Activated CD4-positive, alpha-beta T cell treated with anti-CD3 and anti-CD28 coated beads for 4 hours (primary cell): ENCODE measurements around the gene SLBP.

Experiments
- DNase-seq, 2 donors: peaks; one replicate each; pipeline ENCODE4 v3.0.0-alpha.2; 2020

SLBP gene

DNA sequence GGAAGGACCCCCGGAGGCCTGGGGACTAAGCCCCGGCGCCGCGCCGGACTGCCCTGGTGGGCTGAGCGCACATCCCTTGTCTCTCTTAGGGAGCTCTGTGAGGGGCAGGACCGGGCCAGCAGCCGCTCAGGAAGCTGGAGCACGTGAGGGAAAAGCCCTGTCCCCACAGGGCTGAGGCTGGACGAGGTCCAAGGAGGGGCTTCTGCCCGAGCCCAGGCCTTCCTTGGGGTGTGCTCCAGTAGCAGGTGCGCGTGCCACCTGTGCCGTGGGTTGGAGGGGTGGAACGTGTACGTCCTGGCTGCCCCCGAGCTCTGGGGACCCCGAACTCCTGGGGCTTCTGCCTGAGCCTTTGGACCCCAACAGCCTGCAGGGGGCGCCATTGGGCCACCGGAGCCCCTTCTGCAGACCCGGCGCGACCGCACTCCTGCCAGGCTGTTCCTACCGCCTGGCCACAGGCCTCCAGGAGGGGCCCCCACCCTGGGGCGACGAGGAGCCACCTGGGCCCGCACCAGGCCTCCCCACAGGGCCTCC, 36.4 kb upstream of the SLBP start:
- peak; percentile 70 to 77 for DNase-seq

DNA sequence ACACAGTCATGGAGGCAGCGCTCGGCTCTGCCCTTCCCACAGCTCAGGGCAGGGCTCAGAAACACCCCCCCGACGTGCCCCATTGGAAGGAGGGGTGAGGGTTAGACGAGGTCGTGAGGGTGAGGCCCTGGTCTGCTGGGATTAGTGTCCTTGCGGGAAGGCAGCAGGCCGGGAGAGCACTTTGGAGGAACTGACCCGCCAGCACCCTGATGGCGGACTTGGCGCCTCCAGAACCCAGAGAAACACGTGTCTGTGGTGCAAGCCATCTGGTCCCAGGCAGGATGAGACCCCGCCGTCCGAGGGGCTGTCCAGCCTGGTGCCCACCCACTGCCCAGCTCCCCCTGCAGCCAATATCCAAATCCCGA, 35.5 kb upstream of the SLBP start:
- DNase-seq: no peak

DNA sequence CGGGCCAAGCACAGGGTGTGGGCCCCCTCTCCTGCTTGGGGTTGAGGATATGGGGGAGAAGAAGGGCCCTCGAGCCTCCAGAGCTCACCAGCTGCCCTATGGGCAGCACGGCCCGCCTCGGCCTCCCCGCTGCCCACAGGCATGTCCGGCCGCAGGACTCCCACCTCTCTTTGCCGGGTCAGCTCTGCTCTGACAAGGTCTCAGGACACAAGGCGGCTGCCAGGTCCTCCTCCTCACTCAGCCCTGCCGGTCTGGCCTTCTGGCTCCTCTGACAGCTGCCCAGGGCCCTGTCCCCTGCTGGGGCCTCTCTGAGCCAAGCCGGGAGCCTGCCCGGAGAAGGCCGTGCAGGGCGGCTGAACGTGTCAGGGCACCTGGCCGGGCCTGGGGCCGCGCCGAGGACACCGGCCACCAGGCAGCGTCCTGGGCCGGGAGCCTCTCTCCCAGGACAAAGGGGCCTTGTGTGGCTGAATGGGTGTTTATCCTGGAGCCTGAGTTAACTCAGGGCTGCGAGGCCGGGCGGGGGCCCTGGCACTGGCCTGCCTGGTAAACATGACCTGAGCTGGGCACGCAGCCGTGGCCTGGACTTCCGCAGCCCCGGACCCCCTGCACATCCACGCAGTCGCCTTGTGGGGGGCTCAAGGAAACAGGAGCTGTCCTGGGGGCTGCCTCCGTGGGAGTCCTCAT, 34.9 kb upstream of the SLBP start:
- DNase-seq: no peak

DNA sequence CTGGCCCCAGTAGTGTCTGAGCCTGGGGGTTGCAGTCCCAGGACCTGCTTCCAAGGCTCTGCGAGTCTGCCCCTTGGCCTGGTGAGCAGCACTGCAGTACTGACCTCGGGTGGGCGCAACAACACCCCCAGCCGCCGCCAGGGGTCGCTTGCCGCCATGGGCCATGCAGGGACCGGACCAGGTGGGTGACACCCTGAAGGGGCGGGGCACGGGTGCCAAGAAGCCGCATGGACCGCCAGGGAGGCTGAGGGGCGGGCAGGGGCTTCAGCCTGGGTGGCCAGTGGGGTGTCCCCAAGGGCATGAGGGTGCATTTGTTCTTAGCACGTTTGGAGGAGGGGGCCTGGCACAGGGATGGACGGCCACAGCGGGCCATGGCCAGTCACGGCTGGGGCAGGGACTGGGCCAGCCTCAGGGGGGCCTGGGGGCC, 34.2 kb upstream of the SLBP start:
- DNase-seq: peak; percentile 70 to 72

DNA sequence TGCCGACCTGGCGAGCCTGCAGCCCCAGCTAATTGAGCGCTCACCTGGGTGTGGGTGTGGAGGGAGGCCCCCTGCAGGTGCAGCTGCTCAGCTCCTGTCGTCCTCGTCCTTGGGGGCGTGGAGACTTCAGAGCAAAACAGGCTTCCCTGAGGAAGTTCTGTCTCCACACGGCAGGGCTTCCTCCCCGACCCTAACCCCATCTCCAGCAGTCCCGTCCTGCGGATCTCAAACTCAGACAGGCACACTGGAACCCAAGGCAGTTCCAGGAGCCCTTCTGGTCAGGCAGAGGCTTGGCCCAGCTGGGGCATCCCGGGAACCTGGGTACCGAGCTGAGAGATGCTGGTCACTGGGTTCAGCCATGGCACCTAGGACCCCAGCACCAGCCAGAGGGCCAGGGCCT, 33.6 kb upstream of the SLBP start:
- no peak for DNase-seq

DNA sequence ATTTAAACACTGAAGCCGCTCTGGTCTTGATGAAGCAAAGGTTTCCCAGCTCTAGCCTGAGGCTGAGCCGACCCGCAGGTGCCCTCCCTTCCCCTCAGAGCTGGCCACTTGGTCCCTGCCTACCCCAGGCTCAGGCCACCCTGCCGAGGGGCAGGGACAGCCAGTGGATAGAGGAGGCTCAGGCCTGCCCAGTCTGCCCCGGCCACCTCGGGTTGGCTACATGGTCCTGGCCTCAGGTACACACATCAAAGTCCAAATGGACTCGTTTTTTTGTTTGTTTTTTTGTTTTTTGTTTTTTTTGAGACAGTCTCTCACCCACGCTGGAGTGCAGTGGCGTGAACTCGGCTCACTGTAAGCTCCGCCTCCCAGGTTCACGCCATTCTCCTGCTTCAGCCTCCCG, 33.0 kb upstream of the SLBP start:
- no peak for DNase-seq

DNA sequence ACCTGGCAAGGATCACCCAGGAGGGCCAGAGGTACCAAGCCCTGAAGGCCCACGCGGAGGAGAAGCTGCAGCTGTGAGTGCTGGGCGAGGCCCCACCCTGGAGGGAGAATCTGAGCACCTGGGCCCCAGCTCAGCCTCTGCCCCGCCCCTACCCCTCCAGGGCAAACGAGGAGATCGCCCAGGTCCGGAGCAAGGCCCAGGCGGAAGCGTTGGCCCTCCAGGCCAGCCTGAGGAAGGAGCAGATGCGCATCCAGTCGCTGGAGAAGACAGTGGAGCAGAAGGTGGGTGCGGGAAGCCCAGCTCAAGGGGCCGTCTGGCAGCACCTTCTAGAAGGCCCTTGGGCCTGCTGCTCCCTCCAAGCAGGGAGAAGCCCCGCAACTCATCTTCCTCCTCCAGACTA, 32.4 kb upstream of the SLBP start:
- no peak for DNase-seq

DNA sequence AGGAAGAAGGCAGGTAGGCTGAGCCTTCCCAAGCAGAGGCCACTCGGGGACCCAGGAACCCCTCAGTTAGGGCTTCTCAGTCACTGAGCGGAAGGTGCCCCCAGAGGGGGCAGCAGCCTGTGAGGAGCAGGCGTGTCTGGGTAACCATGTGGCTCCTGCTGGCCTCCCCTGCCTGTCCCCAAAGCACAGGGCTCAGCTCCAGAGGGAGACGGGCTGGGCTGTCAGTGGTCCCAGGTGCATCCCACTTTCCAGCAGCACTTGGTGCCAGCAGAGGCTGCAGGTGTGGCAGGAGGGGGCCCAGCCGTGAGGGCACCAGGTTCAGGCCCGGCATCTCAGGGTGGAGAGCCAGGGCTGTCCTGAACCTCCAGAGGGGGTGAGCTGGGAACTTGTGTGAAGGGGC, 31.9 kb upstream of the SLBP start:
- DNase-seq: no peak

DNA sequence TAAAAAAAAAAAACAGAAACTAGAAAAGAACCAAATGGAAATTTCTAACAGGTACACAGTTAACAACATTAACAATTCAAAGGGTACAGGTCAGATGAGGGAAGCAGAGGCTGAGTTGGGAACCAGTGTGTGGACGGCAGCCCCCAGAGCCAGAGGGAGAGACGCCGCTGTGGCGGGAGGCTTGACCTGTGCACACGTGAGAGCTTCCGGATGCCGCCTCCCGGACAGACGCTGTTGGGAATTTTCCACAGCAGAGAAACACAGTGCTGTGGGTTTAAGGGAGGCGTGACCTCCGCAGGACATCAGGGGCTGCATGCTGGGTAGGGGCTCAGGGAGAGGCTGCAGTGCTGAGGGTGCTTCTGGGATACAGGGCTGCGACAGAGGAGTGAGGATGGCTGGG, 31.4 kb upstream of the SLBP start:
- no peak for DNase-seq

DNA sequence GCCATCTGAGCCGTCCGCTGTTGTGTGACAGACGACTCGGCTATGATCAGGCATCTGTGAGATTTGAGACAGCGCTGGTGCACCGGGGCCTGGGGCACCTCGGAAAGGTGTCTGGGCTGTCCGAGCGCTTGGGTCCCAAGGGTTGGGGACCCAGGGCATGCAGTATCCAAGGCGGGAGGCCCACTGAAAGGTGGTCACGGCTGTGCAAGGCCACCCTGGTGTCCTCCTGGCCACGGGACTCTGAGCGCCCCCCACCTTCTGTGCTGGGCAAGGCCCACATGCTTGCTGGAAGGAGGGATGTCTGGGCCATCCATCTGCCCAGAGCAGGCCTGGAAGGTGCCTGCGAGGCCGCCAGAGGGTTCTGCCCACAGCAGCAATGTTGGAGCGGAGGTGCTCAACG, 29.1 kb upstream of the SLBP start:
- DNase-seq: no peak

DNA sequence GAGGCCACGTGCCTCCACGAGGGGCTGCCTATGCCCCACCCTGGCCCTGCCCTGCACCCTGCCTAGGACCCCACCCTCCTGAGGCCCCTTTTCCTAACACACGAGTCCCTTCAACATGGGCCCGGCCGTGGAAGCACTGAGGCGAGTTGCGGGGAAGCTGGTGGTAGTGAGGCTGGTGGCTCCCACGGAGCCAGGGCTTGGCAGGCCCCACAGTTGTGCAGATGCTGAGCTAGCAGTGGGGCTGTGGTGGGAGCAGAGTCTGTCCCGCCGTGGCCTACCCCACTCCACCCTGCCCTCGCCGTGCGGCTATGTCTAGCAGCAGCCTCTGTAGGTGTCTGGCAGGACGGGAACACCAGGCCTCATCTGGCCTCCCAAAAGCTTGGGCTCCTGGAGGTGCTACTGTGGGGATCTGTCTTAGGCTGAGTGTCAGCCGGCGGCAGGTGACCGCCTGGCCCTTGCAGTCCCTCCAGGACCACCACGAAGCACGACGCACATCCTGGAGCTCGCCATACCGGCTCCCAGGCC, 28.0 kb upstream of the SLBP start:
- no peak for DNase-seq

DNA sequence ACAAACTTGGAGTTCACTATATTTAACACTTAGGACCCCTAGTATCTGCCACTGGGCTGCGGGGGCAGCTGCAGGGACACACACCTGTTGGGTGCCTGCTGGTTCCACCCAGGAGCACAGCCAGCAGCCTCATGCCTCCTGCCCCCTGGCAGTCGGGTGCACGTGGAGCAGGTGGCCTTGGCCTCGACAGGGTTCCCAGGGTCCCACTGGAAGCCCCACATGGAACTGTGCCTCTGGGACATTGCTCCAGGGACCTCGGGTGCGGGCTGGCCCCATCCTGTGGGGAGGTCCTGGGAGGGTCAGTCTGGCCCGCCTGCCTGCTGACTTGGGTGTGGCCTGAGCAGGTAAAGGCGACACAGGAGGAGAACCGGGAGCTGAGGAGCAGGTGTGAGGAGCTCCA, 27.2 kb upstream of the SLBP start:
- DNase-seq: no peak

DNA sequence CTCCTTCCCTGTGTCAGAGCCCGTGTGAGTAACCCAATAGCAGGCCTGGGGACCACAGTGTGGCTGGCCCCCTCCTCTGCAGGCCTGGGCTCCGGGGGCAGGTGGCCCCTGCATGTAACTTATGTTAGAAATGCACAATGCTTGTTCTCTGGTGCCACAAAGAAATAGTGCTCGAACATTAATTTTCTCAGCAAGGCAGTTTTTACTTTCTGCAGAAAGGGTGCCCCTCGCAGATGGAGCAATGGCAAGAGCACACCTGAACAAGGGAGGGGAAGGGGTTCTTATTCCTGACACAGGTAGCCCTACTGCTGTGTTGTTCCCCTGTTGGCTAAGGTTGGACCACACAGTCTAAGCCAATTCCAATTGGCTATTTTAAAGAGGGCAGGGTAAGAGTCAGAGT, 26.3 kb upstream of the SLBP start:
- DNase-seq: no peak

DNA sequence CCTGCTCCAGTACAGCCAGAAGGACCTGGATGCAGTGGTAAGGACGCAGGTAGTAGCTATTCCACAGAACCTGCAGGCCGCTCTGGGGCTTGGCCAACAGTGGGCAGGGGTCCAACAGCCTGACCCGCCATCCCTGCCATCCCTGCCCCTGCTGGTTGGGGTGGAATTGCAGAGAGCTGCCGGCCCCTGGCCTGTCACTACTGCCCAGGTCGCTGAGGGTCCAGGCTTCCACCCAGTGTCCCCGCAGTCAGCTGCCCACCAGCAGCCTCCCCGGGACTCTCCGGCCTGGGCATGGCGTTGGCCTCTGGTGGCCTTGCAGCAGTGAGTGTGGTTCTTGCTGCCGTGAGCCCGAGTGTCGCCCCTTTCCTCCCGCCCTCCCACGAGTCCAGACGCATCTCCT, 25.5 kb upstream of the SLBP start:
- no peak for DNase-seq

DNA sequence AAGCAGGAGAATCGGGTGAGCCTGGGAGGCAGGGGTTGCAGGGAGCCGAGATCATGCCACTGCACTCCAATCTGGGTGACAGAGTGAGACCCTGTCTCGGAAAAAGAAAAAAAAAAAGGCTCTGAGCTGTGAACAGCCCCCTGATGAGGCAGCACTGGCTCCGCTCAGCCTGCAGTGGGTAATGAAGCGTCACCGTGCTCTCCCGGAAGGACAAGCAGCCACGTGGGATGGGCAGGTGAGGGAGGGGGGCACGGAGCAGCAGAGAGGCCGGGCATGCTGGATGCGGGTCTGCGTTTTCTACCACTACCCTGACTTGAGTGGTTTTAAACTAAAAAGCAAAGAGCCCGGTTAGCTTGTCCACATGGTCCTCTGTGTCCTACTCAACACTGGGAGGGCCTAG, 24.7 kb upstream of the SLBP start:
- DNase-seq: no peak

DNA sequence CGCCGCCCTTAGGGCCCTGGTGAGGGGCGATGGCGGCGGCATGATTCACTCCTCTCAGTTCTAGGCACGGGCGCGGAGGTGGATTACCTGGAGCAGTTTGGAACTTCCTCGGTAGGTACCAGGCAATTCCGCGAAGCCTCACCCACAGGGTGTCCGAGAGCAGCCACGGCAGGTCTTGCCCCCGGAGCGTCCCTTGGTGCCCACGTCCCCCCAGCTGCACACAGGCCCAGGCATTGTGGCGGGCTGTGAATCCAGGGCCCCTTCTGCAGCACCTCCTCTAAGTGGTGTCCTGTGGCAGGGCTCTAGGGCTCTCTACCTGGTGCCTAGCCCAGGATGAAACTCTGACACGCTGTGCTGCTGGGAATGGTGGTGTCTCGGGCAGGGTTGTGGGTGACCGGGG, 23.1 kb upstream of the SLBP start:
- DNase-seq: no peak

DNA sequence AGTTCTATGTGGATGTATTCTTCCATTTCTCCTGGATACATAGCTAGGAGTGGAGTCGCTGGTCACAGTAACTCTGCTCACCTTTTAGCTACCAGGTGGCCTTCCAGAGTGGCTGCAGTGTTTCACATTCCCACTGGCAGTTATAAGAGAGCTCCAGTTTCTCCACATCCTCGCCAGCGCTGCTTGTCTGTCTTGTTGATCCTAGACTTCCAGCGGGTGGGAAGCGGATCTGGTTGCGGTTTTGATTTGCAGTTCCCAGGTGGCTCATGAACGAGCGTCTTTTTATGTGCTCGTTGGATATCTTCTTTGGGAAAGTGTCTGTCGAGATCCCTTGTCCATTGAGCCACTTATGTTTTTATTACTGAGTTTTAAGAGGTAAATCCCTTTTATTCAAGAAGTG, 20.8 kb upstream of the SLBP start:
- DNase-seq: no peak

DNA sequence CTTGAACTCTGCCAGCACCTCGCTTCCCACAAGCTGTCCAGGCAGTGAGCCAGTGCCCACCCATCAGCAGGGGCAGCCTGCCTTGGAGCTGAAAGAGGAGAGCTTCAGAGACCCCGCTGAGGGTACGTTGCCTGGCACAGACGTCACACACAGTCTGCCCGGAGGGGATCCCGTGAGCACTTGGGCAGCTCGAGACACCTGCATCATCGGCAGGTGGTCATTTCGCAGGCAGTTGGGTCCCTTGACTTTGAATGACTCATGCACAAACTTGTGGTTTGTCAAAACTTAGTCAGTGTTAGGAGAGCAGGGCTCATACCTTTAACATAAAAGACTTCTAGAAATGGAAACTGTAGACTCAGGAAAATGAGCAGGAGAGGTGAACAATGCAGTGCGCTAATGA, 19.1 kb upstream of the SLBP start:
- no peak for DNase-seq

DNA sequence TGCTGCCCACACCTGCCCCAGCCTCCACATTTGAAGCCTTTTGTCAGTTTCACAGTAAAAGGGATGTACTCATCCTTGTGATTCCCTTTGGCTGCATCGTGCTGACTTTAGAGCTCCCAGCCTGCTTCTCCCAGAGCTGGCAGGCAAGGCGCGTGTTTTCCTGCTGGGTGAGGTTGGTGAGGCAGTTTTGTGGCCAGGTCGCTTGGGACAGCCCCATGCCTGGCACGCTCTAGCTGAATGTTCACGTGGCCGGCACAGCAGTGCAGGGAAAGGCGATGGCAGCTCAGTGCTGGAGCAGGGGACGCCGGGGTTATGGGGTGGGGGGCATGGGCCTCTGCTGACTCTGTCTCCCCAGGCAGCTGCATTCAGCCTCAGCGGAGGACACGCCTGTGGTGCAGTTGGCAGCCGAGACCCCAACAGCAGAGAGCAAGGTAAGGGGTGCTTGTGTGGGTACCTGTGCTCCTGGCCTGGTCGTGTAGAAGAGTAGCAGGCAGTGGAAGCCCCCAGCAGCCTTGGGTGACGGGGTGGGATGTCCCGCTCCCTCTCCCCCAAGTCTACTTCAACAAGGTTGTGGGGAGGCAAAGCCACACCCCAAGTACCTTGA, 18.5 kb upstream of the SLBP start:
- no peak for DNase-seq

DNA sequence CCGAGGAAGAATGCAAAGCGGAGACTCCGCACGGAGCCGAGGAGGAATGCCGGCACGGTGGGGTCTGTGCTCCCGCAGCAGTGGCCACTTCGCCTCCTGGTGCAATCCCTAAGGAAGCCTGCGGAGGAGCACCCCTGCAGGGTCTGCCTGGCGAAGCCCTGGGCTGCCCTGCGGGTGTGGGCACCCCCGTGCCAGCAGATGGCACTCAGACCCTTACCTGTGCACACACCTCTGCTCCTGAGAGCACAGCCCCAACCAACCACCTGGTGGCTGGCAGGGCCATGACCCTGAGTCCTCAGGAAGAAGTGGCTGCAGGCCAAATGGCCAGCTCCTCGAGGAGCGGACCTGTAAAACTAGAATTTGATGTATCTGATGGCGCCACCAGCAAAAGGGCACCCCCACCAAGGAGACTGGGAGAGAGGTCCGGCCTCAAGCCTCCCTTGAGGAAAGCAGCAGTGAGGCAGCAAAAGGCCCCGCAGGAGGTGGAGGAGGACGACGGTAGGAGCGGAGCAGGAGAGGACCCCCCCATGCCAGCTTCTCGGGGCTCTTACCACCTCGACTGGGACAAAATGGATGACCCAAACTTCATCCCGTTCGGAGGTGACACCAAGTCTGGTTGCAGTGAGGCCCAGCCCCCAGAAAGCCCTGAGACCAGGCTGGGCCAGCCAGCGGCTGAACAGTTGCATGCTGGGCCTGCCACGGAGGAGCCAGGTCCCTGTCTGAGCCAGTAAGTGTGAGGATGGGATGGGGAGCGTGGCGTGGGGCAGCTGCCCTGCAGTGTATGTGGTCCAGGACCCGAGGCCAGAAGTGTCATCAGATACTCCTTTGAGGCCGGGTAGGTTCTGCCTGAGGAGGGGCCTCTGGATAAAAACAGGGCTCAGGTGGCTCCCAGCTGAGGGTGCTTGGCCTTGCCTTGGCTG, 16.2 kb upstream of the SLBP start:
- no peak for DNase-seq

DNA sequence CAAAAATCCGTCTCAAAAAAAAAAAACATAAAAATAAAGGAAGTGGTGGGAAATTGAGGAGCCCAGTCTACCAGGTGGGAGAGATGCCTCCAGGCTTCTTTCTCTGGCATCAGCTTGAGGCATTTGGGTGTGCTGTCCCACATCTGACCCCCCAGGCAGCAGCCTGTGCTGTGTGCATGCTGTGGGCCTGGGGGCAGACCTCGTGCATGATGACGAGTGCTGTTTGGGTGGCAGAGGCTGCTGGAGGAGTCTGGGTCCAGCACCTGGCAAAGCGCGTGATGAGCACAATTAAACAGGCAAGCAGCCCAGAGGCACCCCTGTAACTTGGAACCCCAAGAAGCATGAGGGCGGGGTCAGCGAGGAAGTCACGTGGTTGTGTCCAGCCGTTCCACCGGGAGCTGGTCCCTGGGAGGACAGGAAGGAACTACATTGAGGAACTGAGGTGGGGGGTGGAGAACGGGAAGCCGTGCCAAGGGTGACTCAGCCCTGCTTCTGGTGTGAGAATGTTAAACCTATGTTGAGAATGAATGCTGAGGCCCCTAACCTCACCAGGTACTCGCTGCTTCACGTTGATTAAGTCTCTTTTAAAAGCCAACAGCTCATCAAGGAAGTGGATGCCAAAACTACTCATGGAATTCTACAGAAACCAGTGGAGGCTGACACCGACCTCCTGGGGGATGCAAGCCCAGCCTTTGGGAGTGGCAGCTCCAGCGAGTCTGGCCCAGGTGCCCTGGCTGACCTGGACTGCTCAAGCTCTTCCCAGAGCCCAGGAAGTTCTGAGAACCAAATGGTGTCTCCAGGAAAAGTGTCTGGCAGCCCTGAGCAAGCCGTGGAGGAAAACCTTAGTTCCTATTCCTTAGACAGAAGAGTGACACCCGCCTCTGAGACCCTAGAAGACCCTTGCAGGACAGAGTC, 15.3 kb upstream of the SLBP start:
- DNase-seq: no peak

DNA sequence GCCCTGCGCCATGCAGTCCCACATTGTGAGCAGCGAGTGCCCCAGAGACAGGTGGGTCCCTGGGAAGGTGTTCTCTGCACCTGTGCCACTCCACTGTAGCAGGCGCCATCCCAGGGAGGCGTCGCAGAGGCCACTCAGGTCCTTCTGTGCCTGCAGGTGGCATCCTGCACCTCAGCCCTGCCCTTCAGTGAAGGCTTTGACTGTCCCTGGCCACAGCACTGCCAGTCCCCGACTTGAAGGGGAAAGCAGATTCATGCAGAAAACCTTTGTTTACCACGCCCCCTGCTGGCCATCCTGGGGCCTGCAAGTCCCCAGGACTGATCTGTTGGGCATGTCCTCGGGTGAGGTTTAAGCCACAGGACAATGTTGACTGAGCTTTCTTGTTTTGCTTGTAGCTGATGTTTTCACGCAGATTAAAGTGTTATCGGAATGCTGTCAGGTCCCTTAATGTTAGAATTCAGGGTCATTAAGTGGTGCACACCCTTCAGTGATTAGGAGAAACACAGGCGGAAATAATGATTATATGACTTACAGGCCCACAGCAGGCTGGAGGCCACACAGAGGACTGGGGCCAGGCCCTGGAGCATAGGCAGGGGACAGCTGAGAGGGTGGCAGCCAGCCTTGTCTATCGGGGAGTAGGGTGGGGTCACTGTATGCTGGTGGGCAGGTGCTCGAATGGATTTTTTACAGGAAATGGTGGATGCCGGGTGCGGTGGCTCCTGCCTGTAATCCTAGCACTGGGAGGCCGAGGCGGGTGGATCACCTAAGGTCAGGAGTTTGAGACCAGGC, 14.2 kb upstream of the SLBP start:
- peak; percentile 82 to 93 for DNase-seq
